Activated CD4-positive, alpha-beta T cell treated with anti-CD3 and anti-CD28 coated beads, Interleukin-2, amount 50 U/mL, for 24 hours (primary cell): ENCODE measurements around the gene FIGN.

Experiments
- DNase-seq, 2 donors: peaks; one replicate each; pipeline ENCODE4 v3.0.0-alpha.2; 2020; ENCODE audit warnings: low read depth in 1 of 2, low spot score in 1 of 2

Gene FIGN

GRCh38 chr2:163736433-163737189 is 803 bp upstream of the FIGN start:
- DNase-seq = no peak

GRCh38 chr2:163734881-163735684 is 725 bp downstream of the FIGN start:
- no peak for DNase-seq

GRCh38 chr2:163734401-163734800 is 1.4 kb downstream of the FIGN start:
- DNase-seq = no peak

GRCh38 chr2:163733956-163734355 is 1.9 kb downstream of the FIGN start:
- DNase-seq = no peak

- no peak for DNase-seq
Observed at GRCh38 chr2:163733301-163733938, 2.4 kb downstream of the FIGN start.

GRCh38 chr2:163732727-163733126 is 3.1 kb downstream of the FIGN start:
- no peak for DNase-seq

- no peak for DNase-seq
Observed at GRCh38 chr2:163731735-163732134, 4.1 kb downstream of the FIGN start.

- DNase-seq = no peak
Observed at GRCh38 chr2:163730556-163730955, 5.3 kb downstream of the FIGN start.

- DNase-seq = no peak
Observed at GRCh38 chr2:163729636-163730273, 6.1 kb downstream of the FIGN start.

GRCh38 chr2:163723881-163724280 is 11.9 kb downstream of the FIGN start:
- DNase-seq = no peak

GRCh38 chr2:163723348-163723747 is 12.5 kb downstream of the FIGN start:
- DNase-seq = no peak

GRCh38 chr2:163719331-163719730 is 16.5 kb downstream of the FIGN start:
- DNase-seq = no peak

GRCh38 chr2:163717993-163718680 is 17.7 kb downstream of the FIGN start:
- DNase-seq = no peak

- DNase-seq = no peak
Observed at GRCh38 chr2:163717515-163717914, 18.3 kb downstream of the FIGN start.

- DNase-seq = no peak
Observed at GRCh38 chr2:163716101-163716500, 19.7 kb downstream of the FIGN start.

GRCh38 chr2:163715668-163716067 is 20.1 kb downstream of the FIGN start:
- no peak for DNase-seq

- DNase-seq = no peak
Observed at GRCh38 chr2:163715199-163715598, 20.6 kb downstream of the FIGN start.

- no peak for DNase-seq
Observed at GRCh38 chr2:163713534-163714311, 22.1 kb downstream of the FIGN start.

- DNase-seq = no peak
Observed at GRCh38 chr2:163711699-163712098, 24.1 kb downstream of the FIGN start.

- DNase-seq = no peak
Observed at GRCh38 chr2:163711258-163711657, 24.6 kb downstream of the FIGN start.
